GM12878 (cell line): ENCODE data around the gene SMIM38.

Source experiments
- CTCF ChIP-seq, 3 experiments: IDR thresholded peaks in 2 of 3; conservative IDR thresholded peaks in 1 of 3; 2 replicates each; pipeline ENCODE4 v1.5.1; 2011; ENCODE audit warnings: low read depth in 3 of 3, low read length in 3 of 3, mild to moderate bottlenecking in 3 of 3, control low read depth in 2 of 3, moderate library complexity in 2 of 3, inconsistent platforms in 1 of 3, mixed read lengths in 1 of 3; ENCODE audit not compliant: control insufficient read depth in 2 of 3, insufficient read depth in 1 of 3; ENCODE audit errors: extremely low read depth in 1 of 3
- MEF2A ChIP-seq: IDR thresholded peaks from 2 replicates; pipeline ENCODE4 v1.6.1; 2011; ENCODE audit warnings: low read depth, mild to moderate bottlenecking, low read length, moderate library complexity; ENCODE audit not compliant: insufficient read depth
- MTA3 ChIP-seq: IDR thresholded peaks from 2 replicates; pipeline ENCODE4 v1.6.1; 2012; ENCODE audit warnings: low read length, inconsistent platforms, borderline replicate concordance
- POLR2A ChIP-seq: IDR thresholded peaks from 2 replicates; pipeline ENCODE4 v1.6.1; 2011; ENCODE audit warnings: low read depth, mild to moderate bottlenecking, low read length

GRCh38 chr11:69172674-69173073, 16.9 kb downstream of the SMIM38 start:
- TF ChIP-seq MTA3 (no peak), CTCF (IDR thresholded peaks at IDR 0.05 in 2 of 3, conservative IDR thresholded peaks at IDR 0.05 in 1 of 3; ENCODE audit: control insufficient read depth in 2 of 3, extremely low read depth in 1 of 3, insufficient read depth in 1 of 3, low read depth in 3 of 3, low read length in 3 of 3) (no peak), MEF2A (no peak), POLR2A (no peak)
